KOPT-K1 (cell line): ENCODE data around the gene ANKRD6.

Source experiments
- H3K27ac ChIP-seq: fragments of 200-600 bp; sonication (generic); 2 replicates; pipeline ENCODE4 v1.5.1; 2016; ENCODE audit warnings: antibody characterized with exemption, mild to moderate bottlenecking, low read depth, low read length; ENCODE audit not compliant: poor library complexity, severe bottlenecking
- H3K36me3 ChIP-seq: fragments of 200-600 bp; sonication (generic); 2 replicates; pipeline ENCODE4 v1.5.1; 2017; ENCODE audit warnings: antibody characterized with exemption, mild to moderate bottlenecking, low read length, moderate library complexity; ENCODE audit not compliant: insufficient read depth
- H3K9me3 ChIP-seq: fragments of 200-600 bp; sonication (generic); 2 replicates; pipeline ENCODE4 v1.5.1; 2017; ENCODE audit warnings: antibody characterized with exemption, low read length, mild to moderate bottlenecking; ENCODE audit not compliant: insufficient read depth, poor library complexity, severe bottlenecking

The ANKRD6 gene

GRCh38 chr6:89409461-89410035, 23.4 kb upstream of the ANKRD6 start:
- Histone ChIP-seq H3K36me3 (no peaks in the 10 kb centered on the region), H3K27ac (no peak overlapping the region), H3K9me3 (no peaks in the 10 kb centered on the region)

GRCh38 chr6:89410231-89410761, 22.7 kb upstream of the ANKRD6 start:
- H3K27ac ChIP-seq: no peak overlapping the region
- no peaks in the 10 kb centered on the region for H3K36me3 ChIP-seq
- H3K9me3 ChIP-seq: no peaks in the 10 kb centered on the region

- no peaks in the 10 kb centered on the region for H3K36me3 ChIP-seq
- H3K9me3 ChIP-seq: no peaks in the 10 kb centered on the region
- peak overlapping the region; percentile 72 for H3K27ac ChIP-seq
Observed at GRCh38 chr6:89410788-89411144, 22.2 kb upstream of the ANKRD6 start.

GRCh38 chr6:89411145-89412070, 21.5 kb upstream of the ANKRD6 start:
- H3K27ac ChIP-seq: peak overlapping the region; percentile 72
- H3K36me3 ChIP-seq: no peaks in the 10 kb centered on the region
- no peaks in the 10 kb centered on the region for H3K9me3 ChIP-seq

- Histone ChIP-seq H3K27ac (peak within 1 kb of the TSS; percentile 72), H3K9me3 (no peaks in the 10 kb centered on the region), H3K36me3 (no peaks in the 10 kb centered on the region)
Observed at GRCh38 chr6:89412071-89413005, 20.6 kb upstream of the ANKRD6 start, which contains the start of gene RRAGD. Gene RRAGD (minus strand): TSS chr6:89412273. CDS start chr6:89411993, 280 bp downstream.

GRCh38 chr6:89413006-89413400, 19.9 kb upstream of the ANKRD6 start:
- Histone ChIP-seq H3K9me3 (no peaks in the 10 kb centered on the region), H3K27ac (peak overlapping the region; percentile 72), H3K36me3 (no peaks in the 10 kb centered on the region)

- no peaks in the 10 kb centered on the region for H3K9me3 ChIP-seq
- H3K36me3 ChIP-seq: no peaks in the 10 kb centered on the region
- H3K27ac ChIP-seq: no peak overlapping the region
Observed at GRCh38 chr6:89414215-89414614, 18.7 kb upstream of the ANKRD6 start.

GRCh38 chr6:89415185-89415584, 17.8 kb upstream of the ANKRD6 start:
- H3K27ac ChIP-seq: no peak overlapping the region
- H3K9me3 ChIP-seq: no peaks in the 10 kb centered on the region
- no peaks in the 10 kb centered on the region for H3K36me3 ChIP-seq

- Histone ChIP-seq H3K36me3 (no peaks in the 10 kb centered on the region), H3K27ac (no peak overlapping the region)
Observed at GRCh38 chr6:89416796-89417195, 16.2 kb upstream of the ANKRD6 start.

GRCh38 chr6:89430201-89430962, 2.6 kb upstream of the ANKRD6 start:
- Histone ChIP-seq H3K27ac (no peak overlapping the region), H3K9me3 (no peaks in the 10 kb centered on the region), H3K36me3 (no peaks in the 10 kb centered on the region)

More at GRCh38 chr6:89416796-89417195, 16.2 kb upstream of the ANKRD6 start:
- H3K9me3 ChIP-seq: no peaks in the 10 kb centered on the region

- no peaks in the 10 kb centered on the region for H3K36me3 ChIP-seq
- H3K9me3 ChIP-seq: no peaks in the 10 kb centered on the region
- no peak overlapping the region for H3K27ac ChIP-seq
Observed at GRCh38 chr6:89433252-89434149, 549 bp downstream of the ANKRD6 start.

- H3K36me3 ChIP-seq: no peaks in the 10 kb centered on the region
- no peaks in the 10 kb centered on the region for H3K9me3 ChIP-seq
- no peak overlapping the region for H3K27ac ChIP-seq
Observed at GRCh38 chr6:89434150-89434499, 1.2 kb downstream of the ANKRD6 start.

GRCh38 chr6:89434954-89435353, 2.0 kb downstream of the ANKRD6 start:
- Histone ChIP-seq H3K36me3 (no peaks in the 10 kb centered on the region), H3K9me3 (no peaks in the 10 kb centered on the region), H3K27ac (no peak overlapping the region)
